KMS-11 (cell line): ENCODE results near the gene CRELD2.

Source experiments
- H2AFZ ChIP-seq: fragments of 200-600 bp; sonication (generic); 2 replicates; pipeline ENCODE4 v1.6.1; 2016; ENCODE audit warnings: antibody characterized with exemption, mixed run types, low read depth
- H3K27ac ChIP-seq: fragments of 200-600 bp; sonication (generic); 2 replicates; pipeline ENCODE4 v1.6.1; 2016; ENCODE audit warnings: mild to moderate bottlenecking, mixed run types
- H3K27me3 ChIP-seq: fragments of 200-600 bp; sonication (generic); 2 replicates; pipeline ENCODE4 v1.6.1; 2017; ENCODE audit warnings: mild to moderate bottlenecking, low read depth, mixed run types, moderate library complexity; ENCODE audit not compliant: insufficient read depth
- H3K36me3 ChIP-seq: fragments of 200-600 bp; sonication (generic); 2 replicates; pipeline ENCODE4 v1.6.1; 2017; ENCODE audit warnings: mild to moderate bottlenecking, mixed run types; ENCODE audit not compliant: insufficient read depth
- H3K4me1 ChIP-seq: fragments of 200-600 bp; sonication (generic); 2 replicates; pipeline ENCODE4 v1.6.1; 2016; ENCODE audit warnings: mild to moderate bottlenecking, low read depth, mixed run types; ENCODE audit not compliant: poor library complexity, severe bottlenecking
- H3K4me2 ChIP-seq: fragments of 200-600 bp; sonication (generic); 2 replicates; pipeline ENCODE4 v1.7.0; 2016; ENCODE audit warnings: mild to moderate bottlenecking, mixed run types
- H3K4me3 ChIP-seq: fragments of 200-600 bp; sonication (generic); IDR thresholded peaks from 2 replicates; pipeline ENCODE4 v1.6.1; 2017; ENCODE audit warnings: low read depth, low read length, mixed read lengths; ENCODE audit not compliant: insufficient read depth
- H3K79me2 ChIP-seq: fragments of 200-600 bp; sonication (generic); 2 replicates; pipeline ENCODE4 v1.6.1; 2016; ENCODE audit warnings: low read depth, mixed run types; ENCODE audit not compliant: insufficient read depth
- H3K9ac ChIP-seq: fragments of 200-600 bp; sonication (generic); 2 replicates; pipeline ENCODE4 v1.6.1; 2016; ENCODE audit warnings: mild to moderate bottlenecking, mixed run types
- H4K20me1 ChIP-seq: fragments of 200-600 bp; sonication (generic); 2 replicates; pipeline ENCODE4 v1.6.1; 2016; ENCODE audit warnings: mild to moderate bottlenecking, mixed run types; ENCODE audit not compliant: insufficient read depth
- TF ChIP-seq, protein P1 (sequence below): fragments of 200-600 bp; sonication (generic); conservative IDR thresholded peaks from 2 replicates; pipeline ENCODE4 v1.6.1; 2017; ENCODE audit warnings: low read depth, mild to moderate bottlenecking, antibody characterized with exemption, low read length, moderate library complexity, mixed read lengths

The CRELD2 gene

DNA sequence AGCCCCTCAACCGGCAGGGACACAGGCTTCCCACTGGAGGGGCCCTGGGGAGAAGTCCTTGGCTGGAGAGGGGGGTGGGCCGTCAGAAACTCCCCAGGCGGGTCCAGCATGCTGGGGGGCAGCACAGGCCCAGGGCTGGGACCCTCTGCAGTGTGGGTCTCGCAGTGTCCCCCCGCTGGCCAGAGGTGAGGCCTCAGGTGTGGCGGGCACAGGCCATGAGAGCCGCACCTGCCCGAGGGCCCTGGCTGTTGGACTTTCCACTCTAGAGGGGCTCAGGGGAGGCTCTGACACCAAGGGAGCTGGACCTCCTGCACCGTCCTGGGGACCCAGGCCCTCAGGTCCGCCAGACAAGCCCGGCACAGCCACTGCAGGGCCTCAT lies 31.5 kb downstream of the CRELD2 start:
- no peak overlapping the region for H3K9ac ChIP-seq
- no peak overlapping the region for H3K4me2 ChIP-seq
- no peak overlapping the region for H3K27ac ChIP-seq

DNA sequence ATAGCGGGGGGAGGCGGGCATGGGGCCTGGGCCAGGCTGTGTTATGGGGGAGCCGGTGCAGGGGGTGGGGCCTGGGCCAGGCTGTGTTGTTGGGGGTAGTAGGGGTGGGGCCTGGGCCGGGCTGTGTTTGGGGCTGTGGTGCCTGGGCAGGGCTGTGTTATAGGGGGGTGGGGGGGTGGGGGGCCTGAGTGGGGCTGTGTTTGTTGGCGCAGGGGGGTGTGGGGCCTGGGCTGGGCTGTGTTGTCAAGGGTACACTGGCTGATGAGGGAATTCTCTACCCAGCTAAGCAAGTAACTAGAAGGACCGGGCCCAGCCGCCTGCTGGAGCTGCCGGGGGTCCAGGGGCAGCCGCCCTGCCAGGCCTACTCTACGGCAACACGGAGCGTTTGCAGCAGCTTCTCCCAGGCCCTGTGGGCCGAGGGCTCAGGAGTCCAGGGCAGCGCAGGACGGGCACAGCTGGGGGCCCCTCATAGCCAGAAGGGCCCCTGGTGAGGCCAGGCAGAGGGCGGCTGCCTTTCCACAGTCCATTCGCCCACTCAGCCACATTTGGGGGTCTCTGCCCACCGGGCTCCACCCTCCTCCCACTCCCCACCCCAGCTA lies 32.1 kb downstream of the CRELD2 start:
- Histone ChIP-seq H3K4me3 (no peak overlapping the region), H3K4me1 (peaks cover 6% of the 10 kb centered on the region), H3K36me3 (no peaks in the 10 kb centered on the region), H4K20me1 (no peaks in the 10 kb centered on the region), H3K27me3 (no peaks in the 10 kb centered on the region), H3K4me2 (no peak overlapping the region), H3K9ac (no peak overlapping the region), H3K79me2 (no peaks in the 10 kb centered on the region), H3K27ac (no peak overlapping the region), H2AFZ (no peak overlapping the region)
- TF ChIP-seq, protein P1, sequence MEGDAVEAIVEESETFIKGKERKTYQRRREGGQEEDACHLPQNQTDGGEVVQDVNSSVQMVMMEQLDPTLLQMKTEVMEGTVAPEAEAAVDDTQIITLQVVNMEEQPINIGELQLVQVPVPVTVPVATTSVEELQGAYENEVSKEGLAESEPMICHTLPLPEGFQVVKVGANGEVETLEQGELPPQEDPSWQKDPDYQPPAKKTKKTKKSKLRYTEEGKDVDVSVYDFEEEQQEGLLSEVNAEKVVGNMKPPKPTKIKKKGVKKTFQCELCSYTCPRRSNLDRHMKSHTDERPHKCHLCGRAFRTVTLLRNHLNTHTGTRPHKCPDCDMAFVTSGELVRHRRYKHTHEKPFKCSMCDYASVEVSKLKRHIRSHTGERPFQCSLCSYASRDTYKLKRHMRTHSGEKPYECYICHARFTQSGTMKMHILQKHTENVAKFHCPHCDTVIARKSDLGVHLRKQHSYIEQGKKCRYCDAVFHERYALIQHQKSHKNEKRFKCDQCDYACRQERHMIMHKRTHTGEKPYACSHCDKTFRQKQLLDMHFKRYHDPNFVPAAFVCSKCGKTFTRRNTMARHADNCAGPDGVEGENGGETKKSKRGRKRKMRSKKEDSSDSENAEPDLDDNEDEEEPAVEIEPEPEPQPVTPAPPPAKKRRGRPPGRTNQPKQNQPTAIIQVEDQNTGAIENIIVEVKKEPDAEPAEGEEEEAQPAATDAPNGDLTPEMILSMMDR = no peak

More for the DNA sequence above, 31.5 kb downstream of the CRELD2 start:
- TF ChIP-seq, protein P1 = no peak
- H3K4me1 ChIP-seq = peaks cover 6% of the 10 kb centered on the region
- no peak overlapping the region for H3K4me3 ChIP-seq
- no peak overlapping the region for H2AFZ ChIP-seq
- H4K20me1 ChIP-seq = no peaks in the 10 kb centered on the region
- H3K36me3 ChIP-seq = no peaks in the 10 kb centered on the region
- H3K79me2 ChIP-seq = no peaks in the 10 kb centered on the region
- no peaks in the 10 kb centered on the region for H3K27me3 ChIP-seq

DNA sequence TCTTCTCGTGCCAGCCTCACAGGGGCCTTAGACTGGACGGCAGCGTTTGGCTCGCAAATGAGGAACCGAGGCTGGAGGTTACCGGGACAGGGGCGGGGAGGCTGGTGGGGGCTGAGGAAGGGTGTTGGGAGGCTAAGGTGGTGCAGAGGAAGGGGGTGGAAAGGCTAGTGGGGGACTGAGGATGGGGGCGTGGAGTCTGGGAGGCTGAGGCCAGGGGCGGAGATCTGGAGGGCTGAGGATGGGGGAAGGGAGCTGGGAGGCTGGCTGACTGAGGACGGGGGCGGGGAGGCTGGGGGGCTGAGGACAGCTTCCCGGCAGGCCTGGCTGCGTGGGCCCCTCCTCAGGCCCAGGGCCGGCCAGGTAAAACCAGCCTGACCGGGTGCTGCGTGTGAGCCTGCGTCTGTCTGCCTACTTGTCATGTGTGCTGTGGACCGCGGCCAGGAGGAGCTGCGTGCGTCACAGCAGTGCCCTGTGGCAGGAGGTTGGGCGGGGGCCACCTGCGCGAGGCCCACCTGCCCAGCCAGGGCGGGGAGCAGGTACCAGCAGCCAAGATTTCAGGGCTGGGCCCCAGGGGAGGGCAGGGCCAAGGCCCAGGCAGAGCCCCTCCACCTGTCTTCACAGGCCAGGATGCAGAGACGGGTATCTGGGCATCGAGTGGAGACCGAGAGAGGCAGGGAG lies 32.7 kb downstream of the CRELD2 start:
- Histone ChIP-seq H3K4me1 (no peaks in the 10 kb centered on the region), H3K36me3 (no peaks in the 10 kb centered on the region), H2AFZ (no peak overlapping the region), H4K20me1 (no peaks in the 10 kb centered on the region), H3K79me2 (no peaks in the 10 kb centered on the region), H3K9ac (no peak overlapping the region), H3K4me3 (no peak overlapping the region), H3K4me2 (no peak overlapping the region), H3K27ac (no peak overlapping the region), H3K27me3 (no peaks in the 10 kb centered on the region)
- TF ChIP-seq, protein P1 = no peak

DNA sequence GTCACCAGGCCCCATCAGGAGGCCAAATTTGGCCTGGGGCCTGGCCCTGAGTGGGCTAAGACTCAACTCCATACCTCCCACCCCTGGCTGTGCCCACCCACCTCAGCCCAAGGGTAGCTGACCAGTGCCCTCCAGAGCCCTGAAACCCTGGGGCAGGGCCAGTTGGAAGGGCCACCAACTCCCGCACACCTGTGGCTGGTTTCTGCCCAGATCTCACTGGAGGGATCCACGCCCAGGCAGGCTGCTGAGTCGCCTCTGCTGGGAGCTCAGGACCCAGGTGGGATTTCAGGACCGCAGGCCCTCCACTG lies 33.2 kb downstream of the CRELD2 start:
- no peak overlapping the region for H3K4me3 ChIP-seq
- TF ChIP-seq, protein P1 = no peak
- H2AFZ ChIP-seq = no peak overlapping the region
- no peaks in the 10 kb centered on the region for H3K36me3 ChIP-seq
- no peaks in the 10 kb centered on the region for H3K4me1 ChIP-seq
- no peaks in the 10 kb centered on the region for H4K20me1 ChIP-seq
- H3K9ac ChIP-seq = no peak overlapping the region
- no peaks in the 10 kb centered on the region for H3K79me2 ChIP-seq
- no peak overlapping the region for H3K27ac ChIP-seq
- H3K27me3 ChIP-seq = no peaks in the 10 kb centered on the region
- H3K4me2 ChIP-seq = no peak overlapping the region
